Thymus (tissue), 11 donors: ENCODE data around the gene CHAT. TPM values are rescaled to one million over a fixed set of nuclear protein-coding genes. Genes with fewer than 3 reads are reported as not detected.

Source experiments
- DNase-seq, 9 donors: peaks; one replicate each; pipeline ENCODE4 v3.0.0-alpha.2; 2013; ENCODE audit warnings: low spot score in 9 of 9, low read depth in 6 of 9, missing footprints in 1 of 9
- H3K27ac ChIP-seq, 2 donors: one replicate each; pipeline ENCODE4 v1.5.1; 2013; ENCODE audit warnings: control low read depth in 1 of 2, low read depth in 1 of 2, low read length in 1 of 2, mild to moderate bottlenecking in 1 of 2, moderate library complexity in 1 of 2
- H3K27me3 ChIP-seq, 2 donors: one replicate each; pipeline ENCODE4 v1.5.1; 2013; ENCODE audit warnings: low read length in 1 of 2; ENCODE audit not compliant: control insufficient read depth in 2 of 2, insufficient read depth in 1 of 2
- H3K36me3 ChIP-seq, 2 donors: one replicate each; pipeline ENCODE4 v1.5.1; 2013; ENCODE audit warnings: low read length in 1 of 2, mild to moderate bottlenecking in 1 of 2, moderate library complexity in 1 of 2; ENCODE audit not compliant: control insufficient read depth in 2 of 2, insufficient read depth in 2 of 2
- H3K4me1 ChIP-seq, 2 donors: one replicate each; pipeline ENCODE4 v1.5.1; 2013; ENCODE audit warnings: low read length in 2 of 2; ENCODE audit not compliant: control insufficient read depth in 2 of 2, insufficient read depth in 2 of 2
- H3K4me3 ChIP-seq, 2 donors: one replicate each; pipeline ENCODE4 v1.5.1; 2013; ENCODE audit warnings: low read length in 2 of 2, control low read depth in 1 of 2, mild to moderate bottlenecking in 1 of 2
- H3K9me3 ChIP-seq, 2 donors: one replicate each; pipeline ENCODE4 v1.5.1; 2013; ENCODE audit warnings: low read length in 1 of 2, mild to moderate bottlenecking in 1 of 2; ENCODE audit not compliant: control insufficient read depth in 2 of 2, insufficient read depth in 1 of 2
- WGBS: extraction: QIAGEN DNeasy Blood & Tissue Kit; methylation state at CpG from one replicate; pipeline ENCODE4 v1.1.7; 2013; 5-methylcytosine and 5-hydroxymethylcytosine counted together
- polyA plus RNA-seq: library from polyadenylated mRNA; stranded (reverse); fragments of 200-250 nt; gene quantifications from one replicate; pipeline ENCODE4 v1.2.3, GENCODE V29; 2013
- total RNA-seq: library from RNA; stranded (reverse); fragments of 120-200 nt; gene quantifications from one replicate; pipeline ENCODE4 v1.2.4, GENCODE V29; 2013
- donor health status: healthy.

Gene CHAT
- total and polyA plus RNA-seq, 2 donors = 0.09 TPM; not detected in 1

DNA sequence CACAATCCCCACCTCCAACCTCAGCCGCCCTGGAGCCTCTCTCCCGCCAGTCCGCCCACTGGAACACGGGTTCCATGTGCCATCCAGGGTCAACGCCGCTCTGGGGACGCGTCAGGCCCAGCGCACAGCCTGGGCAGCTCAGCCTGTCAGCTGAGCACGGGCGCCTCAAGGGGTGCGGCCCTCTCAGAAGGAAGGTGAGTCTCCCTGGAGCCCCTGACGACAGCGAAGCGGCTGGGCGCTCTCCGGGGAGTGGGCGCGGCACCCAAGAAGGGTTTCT is 4.9 kb upstream of the CHAT start:
- DNase-seq = no peak
- no peak overlapping the region for H3K27ac ChIP-seq
- H3K4me3 ChIP-seq = no peak overlapping the region
- no peaks in the 10 kb centered on the region for H3K4me1 ChIP-seq
- H3K36me3 ChIP-seq = no peaks in the 10 kb centered on the region
- H3K27me3 ChIP-seq = peaks cover 60 to 80% of the 10 kb centered on the region in 2 donors
- 7% methylated on average over 19 of the region's 19 CpGs for WGBS
- H3K9me3 ChIP-seq = peaks cover 2 to 21% of the 10 kb centered on the region in 2 donors

DNA sequence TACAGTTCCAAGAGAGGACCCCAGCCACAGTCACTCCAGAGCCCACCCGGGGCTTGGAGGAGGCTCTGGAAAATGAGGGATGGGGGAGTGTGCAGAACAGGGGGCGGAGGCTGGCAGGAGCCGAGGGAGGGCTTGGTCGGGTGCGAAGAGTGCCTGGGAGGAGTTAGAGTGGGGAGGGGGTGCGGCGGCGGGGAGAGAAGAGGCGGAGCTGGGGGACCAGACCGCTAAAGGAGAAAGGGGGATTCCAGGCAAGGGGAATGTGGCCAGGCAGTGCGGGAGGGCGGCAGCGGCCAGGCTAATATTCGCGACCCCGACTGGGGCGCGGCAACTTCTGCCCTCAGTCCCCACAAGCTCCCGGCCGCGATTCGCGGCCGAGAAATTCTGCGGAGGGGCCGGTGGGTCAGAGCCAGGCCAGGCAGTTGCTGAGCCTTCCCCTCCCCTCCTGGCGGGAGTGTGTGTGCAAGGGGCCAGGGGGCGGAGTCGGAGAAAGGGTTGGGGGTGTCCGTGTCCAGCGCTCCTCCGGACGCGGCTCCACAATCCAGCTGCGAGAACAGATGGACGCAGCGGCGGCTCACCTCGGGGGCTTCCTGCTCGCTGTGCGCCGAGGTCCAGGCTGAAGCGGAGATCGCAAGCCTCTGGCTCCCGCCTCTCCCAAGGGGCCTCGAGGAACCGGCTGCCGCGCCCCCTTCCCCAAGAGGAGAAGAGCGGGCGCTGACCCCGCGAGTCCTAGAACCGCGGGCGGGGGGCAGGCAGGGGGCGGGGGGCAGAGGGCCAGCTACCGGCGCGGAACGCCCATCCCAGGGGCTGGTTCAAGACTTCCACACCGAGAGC is 4.3 kb upstream of the CHAT start:
- no peaks in the 10 kb centered on the region for H3K36me3 ChIP-seq
- WGBS = 3% methylated on average over 62 of the region's 62 CpGs
- H3K27me3 ChIP-seq = peaks cover 66 to 85% of the 10 kb centered on the region in 2 donors
- no peak for DNase-seq
- no peaks in the 10 kb centered on the region for H3K4me1 ChIP-seq
- no peak overlapping the region for H3K27ac ChIP-seq
- H3K4me3 ChIP-seq = no peak overlapping the region
- peaks cover 2 to 21% of the 10 kb centered on the region in 2 donors for H3K9me3 ChIP-seq

DNA sequence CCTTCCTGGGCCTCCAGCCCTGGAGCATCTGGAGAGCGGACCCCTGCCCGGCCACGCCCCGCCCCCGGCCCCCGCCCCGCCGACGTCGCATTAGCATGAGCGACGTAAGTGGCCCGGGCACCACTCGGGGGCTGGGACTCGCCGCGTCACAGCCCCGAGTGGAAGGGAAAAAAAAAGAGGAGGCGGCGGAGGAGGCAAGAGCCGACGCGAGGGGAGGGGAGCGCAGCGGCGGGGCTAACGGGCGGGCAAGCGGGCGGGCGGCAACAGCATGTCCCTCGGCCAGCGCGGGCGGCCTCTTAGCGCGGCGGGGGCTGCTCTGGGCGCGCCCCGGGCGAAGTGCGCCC is 3.8 kb upstream of the CHAT start, which contains the start of gene SLC18A3:
TSS of gene SLC18A3 (plus strand) at position 197 of the 344 bp plus-strand sequence. CDS start 431 bp downstream, outside the sequence.
- no peak within 1 kb of the TSS for H3K4me3 ChIP-seq
- H3K4me1 ChIP-seq = no peaks in the 10 kb centered on the region
- H3K27me3 ChIP-seq = peaks cover 72 to 91% of the 10 kb centered on the region in 2 donors
- H3K27ac ChIP-seq = no peak within 1 kb of the TSS
- H3K36me3 ChIP-seq = no peaks in the 10 kb centered on the region
- WGBS = 2% methylated on average over 43 of the region's 43 CpGs
- peaks cover 2 to 21% of the 10 kb centered on the region in 2 donors for H3K9me3 ChIP-seq
- no peak for DNase-seq

DNA sequence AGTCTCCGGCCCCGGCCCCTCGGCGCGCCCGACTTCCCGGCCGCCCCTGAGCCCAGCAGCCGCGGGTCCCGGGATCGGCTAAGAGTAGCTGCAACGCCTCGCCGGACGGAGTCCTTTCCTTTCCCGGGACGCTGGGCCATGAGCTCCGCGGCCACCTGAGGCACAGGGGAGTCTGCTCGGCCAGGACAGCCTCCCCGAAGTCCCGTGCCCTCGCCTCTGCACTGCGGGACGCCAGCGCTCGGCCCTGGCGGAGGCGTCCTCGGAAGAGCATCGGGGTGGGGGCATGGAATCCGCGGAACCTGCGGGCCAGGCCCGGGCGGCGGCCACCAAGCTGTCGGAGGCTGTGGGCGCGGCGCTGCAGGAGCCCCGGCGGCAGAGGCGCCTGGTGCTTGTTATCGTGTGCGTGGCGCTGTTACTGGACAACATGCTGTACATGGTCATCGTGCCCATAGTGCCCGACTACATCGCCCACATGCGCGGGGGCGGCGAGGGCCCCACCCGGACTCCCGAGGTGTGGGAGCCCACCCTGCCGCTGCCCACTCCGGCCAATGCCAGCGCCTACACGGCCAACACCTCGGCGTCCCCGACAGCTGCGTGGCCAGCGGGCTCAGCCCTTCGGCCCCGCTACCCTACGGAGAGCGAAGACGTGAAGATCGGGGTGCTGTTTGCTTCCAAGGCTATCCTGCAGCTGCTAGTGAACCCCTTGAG is 3.2 kb upstream of the CHAT start:
- H3K9me3 ChIP-seq = peaks cover 2 to 21% of the 10 kb centered on the region in 2 donors
- no peaks in the 10 kb centered on the region for H3K4me1 ChIP-seq
- no peak for DNase-seq
- H3K27me3 ChIP-seq = peaks cover 75 to 95% of the 10 kb centered on the region in 2 donors
- H3K36me3 ChIP-seq = no peaks in the 10 kb centered on the region
- WGBS = 8% methylated on average over 72 of the region's 72 CpGs
- H3K27ac ChIP-seq = no peak overlapping the region
- no peak overlapping the region for H3K4me3 ChIP-seq

DNA sequence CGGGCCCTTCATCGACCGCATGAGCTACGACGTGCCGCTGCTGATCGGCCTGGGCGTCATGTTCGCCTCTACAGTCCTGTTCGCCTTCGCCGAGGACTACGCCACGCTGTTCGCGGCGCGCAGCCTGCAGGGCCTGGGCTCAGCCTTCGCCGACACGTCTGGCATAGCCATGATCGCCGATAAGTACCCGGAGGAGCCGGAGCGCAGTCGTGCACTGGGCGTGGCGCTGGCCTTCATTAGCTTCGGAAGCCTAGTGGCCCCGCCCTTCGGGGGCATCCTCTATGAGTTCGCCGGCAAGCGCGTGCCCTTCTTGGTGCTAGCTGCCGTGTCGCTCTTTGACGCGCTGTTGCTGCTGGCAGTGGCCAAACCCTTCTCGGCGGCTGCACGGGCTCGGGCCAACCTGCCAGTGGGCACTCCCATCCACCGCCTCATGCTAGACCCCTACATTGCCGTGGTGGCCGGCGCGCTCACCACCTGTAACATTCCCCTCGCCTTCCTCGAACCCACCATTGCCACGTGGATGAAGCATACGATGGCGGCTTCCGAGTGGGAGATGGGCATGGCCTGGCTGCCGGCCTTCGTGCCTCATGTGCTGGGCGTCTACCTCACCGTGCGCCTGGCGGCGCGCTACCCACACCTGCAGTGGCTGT is 2.5 kb upstream of the CHAT start:
- DNase-seq = no peak
- H3K36me3 ChIP-seq = no peaks in the 10 kb centered on the region
- peaks cover 79 to 97% of the 10 kb centered on the region in 2 donors for H3K27me3 ChIP-seq
- no peak overlapping the region for H3K4me3 ChIP-seq
- H3K27ac ChIP-seq = no peak overlapping the region
- peaks cover 2 to 25% of the 10 kb centered on the region in 2 donors for H3K9me3 ChIP-seq
- no peaks in the 10 kb centered on the region for H3K4me1 ChIP-seq
- WGBS = 15% methylated on average over 63 of the region's 63 CpGs

- 22% methylated on average over 53 of the region's 53 CpGs for WGBS
- no peak for DNase-seq
- H3K4me3 ChIP-seq = no peak overlapping the region
- no peaks in the 10 kb centered on the region for H3K36me3 ChIP-seq
- peaks cover 79 to 100% of the 10 kb centered on the region in 2 donors for H3K27me3 ChIP-seq
- no peaks in the 10 kb centered on the region for H3K4me1 ChIP-seq
- H3K27ac ChIP-seq = no peak overlapping the region
- peaks cover 2 to 25% of the 10 kb centered on the region in 2 donors for H3K9me3 ChIP-seq
These were observed 1.9 kb upstream of the CHAT start for GRCh38 chr10:49611816-49612512.

GRCh38 chr10:49612513-49613164 is 1.2 kb upstream of the CHAT start:
- Histone ChIP-seq H3K9me3 (peaks cover 2 to 20% of the 10 kb centered on the region in 2 donors), H3K27ac (no peak overlapping the region), H3K4me3 (no peak overlapping the region), H3K36me3 (no peaks in the 10 kb centered on the region), H3K27me3 (peaks cover 79 to 100% of the 10 kb centered on the region in 2 donors), H3K4me1 (no peaks in the 10 kb centered on the region)
- DNase-seq = peak in 1 of 9 donors; percentile 24
- WGBS = 12% methylated on average over 29 of the region's 29 CpGs

DNA sequence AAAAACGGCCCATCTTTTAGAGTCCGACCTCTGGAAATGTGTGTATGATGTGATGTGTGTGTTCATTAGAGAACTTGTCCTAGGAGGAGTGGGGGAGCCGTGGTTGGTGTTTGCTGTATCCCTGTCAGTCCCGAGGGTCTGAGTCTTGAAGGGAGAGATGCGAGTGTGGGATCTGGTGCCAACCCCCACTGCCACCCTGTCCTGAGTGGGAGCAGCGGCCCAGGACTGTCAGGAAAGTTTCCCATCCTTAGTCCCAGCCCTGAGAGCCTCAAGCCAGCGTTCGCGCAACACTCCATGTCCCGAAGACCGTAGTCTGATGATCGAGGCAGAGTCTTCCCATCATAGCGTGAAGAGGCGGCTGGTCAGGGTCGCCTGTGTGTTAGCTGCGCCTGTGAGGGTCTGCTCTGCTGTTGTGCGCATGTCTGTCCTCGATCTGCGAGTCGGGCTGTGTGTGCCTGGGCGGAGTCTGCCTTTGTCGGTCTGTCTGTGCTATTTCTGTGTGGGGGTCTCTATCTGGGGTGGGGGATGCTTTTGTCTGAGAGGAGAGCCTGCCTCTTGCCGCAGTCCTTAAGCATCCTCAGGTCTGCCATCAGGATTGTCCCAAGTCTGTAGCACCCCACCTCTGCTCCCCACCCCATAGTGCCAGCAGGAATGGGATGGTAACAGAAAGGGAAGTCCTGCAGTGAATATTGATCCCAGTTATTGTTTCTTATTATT is 514 bp upstream of the CHAT start:
- no peak for DNase-seq
- peaks cover 75 to 98% of the 10 kb centered on the region in 2 donors for H3K27me3 ChIP-seq

More for the DNA sequence above, 514 bp upstream of the CHAT start:
- peaks cover 2 to 20% of the 10 kb centered on the region in 2 donors for H3K9me3 ChIP-seq
- WGBS = 11% methylated on average over 23 of the region's 23 CpGs
- H3K4me1 ChIP-seq = no peaks in the 10 kb centered on the region
- no peak overlapping the region for H3K4me3 ChIP-seq
- no peak overlapping the region for H3K27ac ChIP-seq
- H3K36me3 ChIP-seq = no peaks in the 10 kb centered on the region
